Cardiac muscle cell (in vitro differentiated cells and primary cell): ENCODE measurements around the gene CPZ. TPM values are rescaled to one million over a fixed set of nuclear protein-coding genes. Genes with fewer than 3 reads are reported as not detected.

Experiments
- DNase-seq, 2 donors: peaks; one replicate each; pipeline versions ENCODE4 v3.0.0 to v3.0.0-alpha.2; 2010 to 2017; ENCODE audit warnings: low read depth in 1 of 2, low spot score in 1 of 2
- H3K27ac ChIP-seq: fragments of 200-600 bp; sonication (generic); 2 replicates; pipeline ENCODE4 v1.5.1; 2016
- H3K27me3 ChIP-seq: fragments of 200-600 bp; sonication (generic); 2 replicates; pipeline ENCODE4 v1.6.0; 2016; ENCODE audit warnings: control low read depth
- H3K36me3 ChIP-seq: fragments of 200-600 bp; sonication (generic); 2 replicates; pipeline ENCODE4 v1.5.1; 2016; ENCODE audit warnings: control low read depth
- H3K4me1 ChIP-seq: fragments of 200-600 bp; sonication (generic); 2 replicates; pipeline ENCODE4 v1.8.1; 2017; ENCODE audit warnings: low read depth, mild to moderate bottlenecking, mixed run types
- H3K4me3 ChIP-seq: fragments of 200-600 bp; sonication (generic); 2 replicates; pipeline ENCODE4 v1.5.1; 2016; ENCODE audit warnings: mild to moderate bottlenecking
- H3K9me3 ChIP-seq: fragments of 200-600 bp; sonication (generic); 2 replicates; pipeline ENCODE4 v1.5.1; 2017; ENCODE audit warnings: low read depth, mild to moderate bottlenecking, control low read depth
- polyA plus RNA-seq: library from polyadenylated mRNA; unstranded; fragments of >200 nt; fragmentation: Nextera tagmentation; extraction: Ambion mirVana; gene quantifications from 2 replicates; pipeline ENCODE4 v1.2.1, GENCODE V29; 2016
- total RNA-seq: library from RNA; depleted of rRNA; stranded (reverse); fragments of >200 nt; gene quantifications from 2 replicates; pipeline ENCODE4 v1.2.3, GENCODE V29; 2016
- TF ChIP-seq, protein P1 (sequence below): IDR thresholded peaks from 2 replicates; pipeline ENCODE4 v1.5.1; 2012; ENCODE audit warnings: low read depth, mild to moderate bottlenecking, low read length

CPZ gene
- total and polyA plus RNA-seq, 2 experiments from 2014 or later, result 4.7 to 12.0 TPM

- Histone ChIP-seq H3K27me3 (no peaks in the 10 kb centered on the region), H3K36me3 (no peaks in the 10 kb centered on the region), H3K27ac (no peak overlapping the region), H3K4me1 (no peaks in the 10 kb centered on the region), H3K4me3 (no peak overlapping the region), H3K9me3 (no peaks in the 10 kb centered on the region)
- TF ChIP-seq, protein P1, sequence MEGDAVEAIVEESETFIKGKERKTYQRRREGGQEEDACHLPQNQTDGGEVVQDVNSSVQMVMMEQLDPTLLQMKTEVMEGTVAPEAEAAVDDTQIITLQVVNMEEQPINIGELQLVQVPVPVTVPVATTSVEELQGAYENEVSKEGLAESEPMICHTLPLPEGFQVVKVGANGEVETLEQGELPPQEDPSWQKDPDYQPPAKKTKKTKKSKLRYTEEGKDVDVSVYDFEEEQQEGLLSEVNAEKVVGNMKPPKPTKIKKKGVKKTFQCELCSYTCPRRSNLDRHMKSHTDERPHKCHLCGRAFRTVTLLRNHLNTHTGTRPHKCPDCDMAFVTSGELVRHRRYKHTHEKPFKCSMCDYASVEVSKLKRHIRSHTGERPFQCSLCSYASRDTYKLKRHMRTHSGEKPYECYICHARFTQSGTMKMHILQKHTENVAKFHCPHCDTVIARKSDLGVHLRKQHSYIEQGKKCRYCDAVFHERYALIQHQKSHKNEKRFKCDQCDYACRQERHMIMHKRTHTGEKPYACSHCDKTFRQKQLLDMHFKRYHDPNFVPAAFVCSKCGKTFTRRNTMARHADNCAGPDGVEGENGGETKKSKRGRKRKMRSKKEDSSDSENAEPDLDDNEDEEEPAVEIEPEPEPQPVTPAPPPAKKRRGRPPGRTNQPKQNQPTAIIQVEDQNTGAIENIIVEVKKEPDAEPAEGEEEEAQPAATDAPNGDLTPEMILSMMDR, result no peak
- no peak for DNase-seq
These were observed 38.6 kb upstream of the CPZ start for GRCh38 chr4:8553991-8554405.

GRCh38 chr4:8554555-8555100 is 37.9 kb upstream of the CPZ start:
- TF ChIP-seq, protein P1, result no peak
- Histone ChIP-seq H3K9me3 (no peaks in the 10 kb centered on the region), H3K27me3 (no peaks in the 10 kb centered on the region), H3K27ac (no peak overlapping the region), H3K4me3 (no peak overlapping the region), H3K36me3 (no peaks in the 10 kb centered on the region), H3K4me1 (no peaks in the 10 kb centered on the region)
- DNase-seq, result no peak

GRCh38 chr4:8555716-8556115 is 36.8 kb upstream of the CPZ start:
- Histone ChIP-seq H3K27me3 (no peaks in the 10 kb centered on the region), H3K4me3 (no peak overlapping the region), H3K36me3 (no peaks in the 10 kb centered on the region), H3K9me3 (no peaks in the 10 kb centered on the region), H3K27ac (no peak overlapping the region), H3K4me1 (no peaks in the 10 kb centered on the region)
- no peak for DNase-seq
- TF ChIP-seq, protein P1, result no peak

DNA sequence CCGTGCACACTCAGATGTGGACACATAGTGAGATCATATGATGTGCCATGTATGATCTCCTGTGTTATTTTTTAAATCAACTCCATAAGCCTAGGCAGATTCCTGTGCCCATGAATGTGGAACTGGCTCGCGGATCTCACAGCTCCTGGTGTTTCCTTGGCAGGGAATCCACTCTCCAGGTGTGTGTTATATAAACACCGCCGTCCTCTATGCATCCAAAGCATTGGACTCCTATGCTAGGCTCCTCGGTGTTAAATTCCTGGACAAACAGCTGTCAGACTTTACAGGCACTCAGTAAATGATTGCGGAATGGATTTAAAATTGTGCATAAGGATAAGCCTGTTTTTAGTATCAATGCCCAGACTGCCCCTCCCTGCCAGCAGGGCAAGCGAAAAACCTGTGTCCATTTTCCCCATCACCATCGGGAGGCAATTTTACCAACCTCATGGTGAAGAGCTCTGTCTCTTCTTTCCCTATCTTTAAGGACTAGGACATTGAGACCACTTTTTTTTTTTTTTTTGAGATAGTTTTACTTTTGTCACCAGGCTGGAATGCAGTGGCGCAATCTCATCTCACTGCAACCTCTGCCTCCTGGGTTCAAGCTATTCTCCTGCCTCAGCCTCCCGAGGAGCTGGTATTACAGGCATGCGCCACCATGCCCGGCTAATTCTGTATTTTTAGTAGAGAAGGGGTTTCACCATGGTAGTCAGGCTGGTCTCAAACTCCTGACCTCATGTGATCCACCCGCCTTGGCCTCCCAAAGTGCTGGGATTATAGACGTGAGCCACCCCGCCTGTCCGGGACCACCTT is 36.0 kb upstream of the CPZ start:
- H3K27me3 ChIP-seq, result no peaks in the 10 kb centered on the region
- H3K4me3 ChIP-seq, result no peak overlapping the region
- H3K4me1 ChIP-seq, result no peaks in the 10 kb centered on the region
- no peak overlapping the region for H3K27ac ChIP-seq
- no peaks in the 10 kb centered on the region for H3K9me3 ChIP-seq
- TF ChIP-seq, protein P1, result no peak
- no peaks in the 10 kb centered on the region for H3K36me3 ChIP-seq
- DNase-seq, result peak in 1 of 2 donors; percentile 19

DNA sequence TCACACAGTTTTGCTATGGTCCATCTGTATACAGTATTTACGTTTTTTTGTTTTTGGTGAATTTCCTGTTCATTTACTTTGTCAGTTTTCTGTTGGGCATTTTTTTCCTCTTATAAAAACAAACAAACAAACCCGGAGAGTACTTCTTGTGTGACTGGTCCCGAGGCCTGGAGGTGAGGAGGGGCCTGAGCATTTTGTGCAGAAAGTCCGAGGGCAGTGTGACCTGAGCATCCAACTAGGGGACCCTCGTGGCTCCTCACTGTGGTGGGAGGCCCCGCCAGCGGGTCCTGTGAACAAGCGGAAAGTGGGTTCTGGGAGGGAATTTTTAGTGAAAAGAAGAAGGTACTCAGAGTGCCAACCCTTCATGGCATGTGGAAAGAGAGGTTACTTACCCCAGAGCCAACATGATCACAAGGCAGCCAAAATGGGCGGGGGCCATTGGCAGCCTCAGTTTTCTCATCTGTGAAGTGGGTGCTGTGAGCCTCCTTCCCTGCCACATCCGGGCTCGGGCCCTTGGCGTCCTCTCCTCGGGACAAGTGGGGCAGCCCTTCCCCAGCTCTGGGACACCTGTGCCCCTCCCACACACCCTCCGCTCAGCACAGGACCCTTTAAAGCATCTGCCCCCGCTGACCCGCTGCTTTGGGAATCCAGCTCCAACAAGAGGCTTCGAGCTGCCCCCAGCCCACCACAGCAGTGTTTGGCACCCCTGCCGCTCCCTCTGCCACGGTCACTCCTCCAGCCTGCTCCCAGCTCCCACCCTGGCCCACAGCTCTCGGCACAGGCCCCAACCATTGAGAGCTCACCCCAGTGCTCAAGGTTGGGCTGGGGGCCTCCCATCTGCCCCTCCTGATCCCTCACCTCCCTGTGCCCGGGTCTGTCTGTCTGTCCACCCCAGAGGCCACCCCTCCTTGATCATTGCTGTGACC is 35.2 kb upstream of the CPZ start:
- DNase-seq, result no peak
- H3K4me3 ChIP-seq, result no peak overlapping the region
- TF ChIP-seq, protein P1, result no peak
- no peaks in the 10 kb centered on the region for H3K36me3 ChIP-seq
- H3K27me3 ChIP-seq, result no peaks in the 10 kb centered on the region
- H3K4me1 ChIP-seq, result no peaks in the 10 kb centered on the region
- H3K9me3 ChIP-seq, result no peaks in the 10 kb centered on the region
- H3K27ac ChIP-seq, result no peak overlapping the region
